Measurements from ENCODE around the gene NBEA. TPM values are rescaled to one million over a fixed set of nuclear protein-coding genes. Genes with fewer than 3 reads are reported as not detected.
"Not testable (repeated sequence)": the region's sequence is repeated elsewhere in the genome, so short reads cannot be mapped to it uniquely, and the experiment has no call there.

The NBEA gene
- total RNA-seq, 1 experiment from 2014 or later = 5.0 TPM

- no peak for DNase-seq (ENCODE audit: extremely low read depth, low read depth)
Measured at GRCh38 chr13:34951528-34951927, 9.5 kb downstream of the NBEA start.

- DNase-seq (ENCODE audit: extremely low read depth, low read depth) = no peak
Measured at GRCh38 chr13:34959489-34959888, 17.4 kb downstream of the NBEA start.

- no peak for DNase-seq (ENCODE audit: extremely low read depth, low read depth)
Measured at GRCh38 chr13:34964558-34964957, 22.5 kb downstream of the NBEA start.

- DNase-seq (ENCODE audit: extremely low read depth, low read depth) = no peak
Measured at GRCh38 chr13:34967851-34968562, 25.9 kb downstream of the NBEA start.

- DNase-seq (ENCODE audit: extremely low read depth, low read depth) = not testable (repeated sequence)
Measured at GRCh38 chr13:34969539-34969938, 27.5 kb downstream of the NBEA start.

- DNase-seq (ENCODE audit: extremely low read depth, low read depth) = no peak
Measured at GRCh38 chr13:34970961-34971360, 28.9 kb downstream of the NBEA start.

- no peak for DNase-seq (ENCODE audit: extremely low read depth, low read depth)
Measured at GRCh38 chr13:34971473-34971872, 29.4 kb downstream of the NBEA start.

- DNase-seq (ENCODE audit: extremely low read depth, low read depth) = not testable (repeated sequence)
Measured at GRCh38 chr13:34985199-34985598, 43.1 kb downstream of the NBEA start.

GRCh38 chr13:34988330-34988791 lies 46.3 kb downstream of the NBEA start:
- no peak for DNase-seq (ENCODE audit: extremely low read depth, low read depth)

GRCh38 chr13:34990399-34991214 lies 48.5 kb downstream of the NBEA start:
- DNase-seq (ENCODE audit: extremely low read depth, low read depth) = no peak

- no peak for DNase-seq (ENCODE audit: extremely low read depth, low read depth)
Measured at GRCh38 chr13:34993470-34993869, 51.4 kb downstream of the NBEA start.

GRCh38 chr13:35003734-35004133 lies 61.7 kb downstream of the NBEA start:
- not testable (repeated sequence) for DNase-seq (ENCODE audit: extremely low read depth, low read depth)

GRCh38 chr13:35005051-35005450 lies 63.0 kb downstream of the NBEA start:
- no peak for DNase-seq (ENCODE audit: extremely low read depth, low read depth)

- no peak for DNase-seq (ENCODE audit: extremely low read depth, low read depth)
Measured at GRCh38 chr13:35014606-35015213, 72.6 kb downstream of the NBEA start.

- DNase-seq (ENCODE audit: extremely low read depth, low read depth) = no peak
Measured at GRCh38 chr13:35016362-35017112, 74.5 kb downstream of the NBEA start.

GRCh38 chr13:35025314-35025713 lies 83.2 kb downstream of the NBEA start:
- no peak for DNase-seq (ENCODE audit: extremely low read depth, low read depth)

- DNase-seq (ENCODE audit: extremely low read depth, low read depth) = no peak
Measured at GRCh38 chr13:35028338-35028867, 86.3 kb downstream of the NBEA start.

- no peak for DNase-seq (ENCODE audit: extremely low read depth, low read depth)
Measured at GRCh38 chr13:35039012-35039411, 96.9 kb downstream of the NBEA start.

- no peak for DNase-seq (ENCODE audit: extremely low read depth, low read depth)
Measured at GRCh38 chr13:35046587-35046986, 104.5 kb downstream of the NBEA start.

- no peak for DNase-seq (ENCODE audit: extremely low read depth, low read depth)
Measured at GRCh38 chr13:35055705-35056104, 113.6 kb downstream of the NBEA start.
